Raji (cell line): ENCODE data around the gene MIB2.

Experiments
- POLR2A ChIP-seq: IDR thresholded peaks from 2 replicates; pipeline ENCODE4 v1.6.1; 2011; ENCODE audit warnings: low read depth, low read length, control low read depth; ENCODE audit not compliant: insufficient read depth

The MIB2 gene

GRCh38 chr1:1627829-1628753, 12.8 kb downstream of the MIB2 start:
- TF ChIP-seq POLR2A: no peak

- no peak for TF ChIP-seq POLR2A
Observed at GRCh38 chr1:1628754-1629429, 13.6 kb downstream of the MIB2 start.

- no peak for TF ChIP-seq POLR2A
Observed at GRCh38 chr1:1629430-1630190, 14.3 kb downstream of the MIB2 start.

GRCh38 chr1:1630191-1630964, 15.1 kb downstream of the MIB2 start:
- no peak for TF ChIP-seq POLR2A

GRCh38 chr1:1630965-1631781, 15.9 kb downstream of the MIB2 start:
- TF ChIP-seq POLR2A: no peak

- no peak for TF ChIP-seq POLR2A
Observed at GRCh38 chr1:1631782-1632420, 16.6 kb downstream of the MIB2 start, which contains the start of gene MMP23B. TSS of gene MMP23B (plus strand) at chr1:1632173. CDS start at chr1:1632219, 46 bp downstream.

- TF ChIP-seq POLR2A: peak; percentile 61
Observed at GRCh38 chr1:1658583-1659549, 43.6 kb downstream of the MIB2 start, which contains the start of gene CDK11B. TSS of gene CDK11B (minus strand) at chr1:1659004. CDS start at chr1:1657485, 1,519 bp downstream.

GRCh38 chr1:1664941-1665814, 49.9 kb downstream of the MIB2 start:
- TF ChIP-seq POLR2A: no peak

GRCh38 chr1:1665815-1666251, 50.5 kb downstream of the MIB2 start:
- TF ChIP-seq POLR2A: no peak

GRCh38 chr1:1666526-1666925, 51.2 kb downstream of the MIB2 start:
- TF ChIP-seq POLR2A: no peak

- TF ChIP-seq POLR2A: no peak
Observed at GRCh38 chr1:1669468-1670440, 54.5 kb downstream of the MIB2 start.
